Measurements from ENCODE around the gene YWHAG.

Gene YWHAG

DNA sequence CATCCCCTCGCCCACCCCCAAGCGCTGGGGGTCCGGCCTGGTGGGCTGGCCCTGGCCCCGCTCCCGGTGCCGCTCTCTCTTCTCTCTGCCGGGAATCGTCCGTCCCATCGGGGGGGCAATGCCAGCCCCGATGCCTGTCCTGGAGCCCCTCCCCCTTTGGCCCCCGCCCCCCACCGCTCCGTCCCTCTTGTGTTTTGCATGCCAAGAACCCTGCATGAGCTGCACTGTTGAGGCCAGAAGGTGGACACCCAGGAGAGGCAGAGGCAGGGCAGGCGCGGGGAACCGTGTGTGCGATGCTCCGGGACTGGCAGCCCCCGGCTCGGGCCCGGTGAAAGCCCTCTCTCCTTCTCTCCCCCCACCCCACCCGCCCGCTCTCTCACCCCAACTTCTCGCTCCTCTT is 78.4 kb downstream of the YWHAG start:
- Histone ChIP-seq H3K27me3 (ENCODE audit: control insufficient read depth, low read length) (peaks cover 17% of the 10 kb centered on the region), H3K79me2 (ENCODE audit: control insufficient read depth, low read length) (no peaks in the 10 kb centered on the region), H3K4me2 (ENCODE audit: low read length) (no peak overlapping the region), H3K27ac (ENCODE audit: low read depth, low read length) (no peak overlapping the region), H3K9me3 (ENCODE audit: control insufficient read depth, insufficient read depth, low read length) (no peaks in the 10 kb centered on the region), H3K36me3 (ENCODE audit: control insufficient read depth, low read length) (no peaks in the 10 kb centered on the region), H3K4me3 (ENCODE audit: low read length) (no peak overlapping the region), H3K9me2 (replicated peaks; ENCODE audit: control insufficient read depth, low read length) (no peaks in the 10 kb centered on the region), H4K20me1 (ENCODE audit: control insufficient read depth, insufficient read depth, low read depth, low read length) (no peaks in the 10 kb centered on the region), H3F3A (ENCODE audit: control insufficient read depth, insufficient read depth) (no peaks in the 10 kb centered on the region; the same call in 1 of the 2 replicates), H3K4me1 (ENCODE audit: control insufficient read depth, low read length) (no peaks in the 10 kb centered on the region)
- no peak for TF ChIP-seq EZH2phosphoT487 (IDR thresholded peaks at IDR 0.05; ENCODE audit: borderline replicate concordance, low read length)
- TF ChIP-seq, protein P1, sequence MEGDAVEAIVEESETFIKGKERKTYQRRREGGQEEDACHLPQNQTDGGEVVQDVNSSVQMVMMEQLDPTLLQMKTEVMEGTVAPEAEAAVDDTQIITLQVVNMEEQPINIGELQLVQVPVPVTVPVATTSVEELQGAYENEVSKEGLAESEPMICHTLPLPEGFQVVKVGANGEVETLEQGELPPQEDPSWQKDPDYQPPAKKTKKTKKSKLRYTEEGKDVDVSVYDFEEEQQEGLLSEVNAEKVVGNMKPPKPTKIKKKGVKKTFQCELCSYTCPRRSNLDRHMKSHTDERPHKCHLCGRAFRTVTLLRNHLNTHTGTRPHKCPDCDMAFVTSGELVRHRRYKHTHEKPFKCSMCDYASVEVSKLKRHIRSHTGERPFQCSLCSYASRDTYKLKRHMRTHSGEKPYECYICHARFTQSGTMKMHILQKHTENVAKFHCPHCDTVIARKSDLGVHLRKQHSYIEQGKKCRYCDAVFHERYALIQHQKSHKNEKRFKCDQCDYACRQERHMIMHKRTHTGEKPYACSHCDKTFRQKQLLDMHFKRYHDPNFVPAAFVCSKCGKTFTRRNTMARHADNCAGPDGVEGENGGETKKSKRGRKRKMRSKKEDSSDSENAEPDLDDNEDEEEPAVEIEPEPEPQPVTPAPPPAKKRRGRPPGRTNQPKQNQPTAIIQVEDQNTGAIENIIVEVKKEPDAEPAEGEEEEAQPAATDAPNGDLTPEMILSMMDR (IDR thresholded peaks at IDR 0.05; ENCODE audit: low read depth, low read length, poor library complexity, severe bottlenecking) = no peak

DNA sequence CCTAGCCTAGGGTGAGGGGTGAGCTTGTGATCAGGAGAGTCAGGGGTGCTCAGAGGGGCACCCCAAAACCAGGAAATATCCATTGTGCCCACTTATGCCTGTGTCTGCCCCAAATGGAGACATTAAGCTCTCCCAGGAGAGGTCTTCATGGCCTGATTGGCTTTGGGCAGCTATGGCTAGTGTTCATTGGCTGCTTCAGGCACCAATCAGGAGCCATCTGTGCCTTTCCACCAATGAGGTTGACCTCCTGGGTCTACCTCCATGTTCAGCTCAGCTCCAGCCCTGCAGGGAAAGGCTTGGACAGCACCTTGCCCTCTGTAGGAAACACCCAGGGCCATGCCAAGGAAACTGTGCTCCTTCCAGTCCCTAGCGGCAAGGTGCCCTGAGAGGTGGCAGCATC is 80.3 kb downstream of the YWHAG start:
- H3K79me2 ChIP-seq (ENCODE audit: control insufficient read depth, low read length) = no peaks in the 10 kb centered on the region
- no peak overlapping the region for H3K4me2 ChIP-seq (ENCODE audit: low read length)
- H4K20me1 ChIP-seq (ENCODE audit: control insufficient read depth, insufficient read depth, low read depth, low read length) = no peaks in the 10 kb centered on the region
- no peaks in the 10 kb centered on the region for H3K4me1 ChIP-seq (ENCODE audit: control insufficient read depth, low read length)
- H3K9me3 ChIP-seq (ENCODE audit: control insufficient read depth, insufficient read depth, low read length) = no peaks in the 10 kb centered on the region
- H3K9me2 ChIP-seq (replicated peaks; ENCODE audit: control insufficient read depth, low read length) = no peaks in the 10 kb centered on the region
- no peaks in the 10 kb centered on the region; the same call in 1 of the 2 replicates for H3F3A ChIP-seq (ENCODE audit: control insufficient read depth, insufficient read depth)
- TF ChIP-seq EZH2phosphoT487 (IDR thresholded peaks at IDR 0.05; ENCODE audit: borderline replicate concordance, low read length) = no peak
- TF ChIP-seq, protein P1 (IDR thresholded peaks at IDR 0.05; ENCODE audit: low read depth, low read length, poor library complexity, severe bottlenecking) = no peak
- H3K36me3 ChIP-seq (ENCODE audit: control insufficient read depth, low read length) = no peaks in the 10 kb centered on the region
- H3K27me3 ChIP-seq (ENCODE audit: control insufficient read depth, low read length) = peaks cover 22% of the 10 kb centered on the region
- H3K4me3 ChIP-seq (ENCODE audit: low read length) = no peak overlapping the region
- no peak overlapping the region for H3K27ac ChIP-seq (ENCODE audit: low read depth, low read length)

All from DOHH2 (cell line).